A549 (cell line): ENCODE measurements around the gene TPSAB1. TPM values are rescaled to one million over a fixed set of nuclear protein-coding genes. Genes with fewer than 3 reads are reported as not detected.

ENCODE experiments used
- ATAC-seq, 2 experiments: fragments of 200-7000 bp in 1 of 2; fragments of >200 bp in 1 of 2; cut with Nextera tagmentation in 1 of 2; cut with Tn5 transposase in 1 of 2; 3 replicates each; pipeline versions ENCODE4 v1.8.0 to v1.9.1; 2018 to 2020; ENCODE audit warnings: mild to moderate bottlenecking in 1 of 2, moderate library complexity in 1 of 2
- CTCF ChIA-PET: fragments of 300-600 bp; sonication (Branson Sonifier 250); formaldehyde crosslinking; extraction: SDS; loops from one replicate; lab custom pipeline; 2021; ENCODE audit warnings: antibody characterized with exemption, inconsistent platforms; lab: Yijun Ruan, JAX
- POLR2A ChIA-PET: fragments of 350-600 bp; formaldehyde crosslinking; extraction: SDS; loops from one replicate; lab custom pipeline; 2021; ENCODE audit warnings: antibody characterized with exemption, inconsistent platforms; lab: Yijun Ruan, JAX
- DNase-seq, 2 experiments: peaks; one replicate each; pipeline versions ENCODE4 v3.0.0 to v3.0.0-alpha.2; 2011 to 2016; ENCODE audit warnings: low read depth in 1 of 2, low spot score in 1 of 2
- FAIRE-seq: peaks from 2 replicates; lab custom pipeline; 2011; peaks lifted over from hg19 to GRCh38; lab: Jason Lieb, UNC
- H3K27ac ChIP-seq, 2 experiments: fragments of >200 bp; sonication (Bioruptor Twin); formaldehyde crosslinking; 3 replicates each; pipeline ENCODE4 v1.5.1; 2016 to 2017
- H3K4me1 ChIP-seq: fragments of >200 bp; sonication (Bioruptor Twin); formaldehyde crosslinking; 3 replicates; pipeline ENCODE4 v1.6.1; 2016
- H3K4me2 ChIP-seq: fragments of >200 bp; sonication (Bioruptor Twin); formaldehyde crosslinking; 3 replicates; pipeline ENCODE4 v1.6.1; 2016
- H3K4me3 ChIP-seq: fragments of >200 bp; sonication (Bioruptor Twin); formaldehyde crosslinking; 3 replicates; pipeline ENCODE4 v1.5.1; 2016
- H3K9me3 ChIP-seq: fragments of >200 bp; sonication (Bioruptor Twin); formaldehyde crosslinking; 3 replicates; pipeline ENCODE4 v1.6.1; 2016
- CBX8 ChIP-seq: fragments of 200-600 bp; sonication (generic); IDR thresholded peaks from 2 replicates; pipeline ENCODE4 v1.6.1; 2016
- CEBPB ChIP-seq, 2 experiments: fragments of >200 bp in 1 of 2; sonication (Bioruptor Twin) in 1 of 2; formaldehyde crosslinking in 1 of 2; IDR thresholded peaks; 2 replicates each; pipeline ENCODE4 v1.6.1; 2012 to 2016
- CHD4 ChIP-seq: fragments of 200-600 bp; sonication (generic); IDR thresholded peaks from 2 replicates; pipeline ENCODE4 v1.6.1; 2016; ENCODE audit warnings: antibody characterized with exemption, mild to moderate bottlenecking, borderline replicate concordance
- FOSB ChIP-seq: fragments of 250-450 bp; sonication (Bioruptor Pico); IDR thresholded peaks from 2 replicates; pipeline ENCODE4 v1.5.0; 2020; ENCODE audit warnings: mild to moderate bottlenecking, moderate library complexity
- FOSL2 ChIP-seq, 2 experiments: fragments of 450-650 bp in 1 of 2; fragments of >200 bp in 1 of 2; sonication (Bioruptor Twin) in 1 of 2; formaldehyde crosslinking; IDR thresholded peaks; 2 replicates each; pipeline versions ENCODE4 v1.5.0 to v1.6.1; 2016 to 2020; ENCODE audit warnings: mild to moderate bottlenecking in 1 of 2, moderate library complexity in 1 of 2
- GATA3 ChIP-seq: IDR thresholded peaks from 2 replicates; pipeline ENCODE4 v1.6.1; 2012; ENCODE audit warnings: borderline replicate concordance
- HDAC2 ChIP-seq: fragments of 200-600 bp; sonication (generic); IDR thresholded peaks from 2 replicates; pipeline ENCODE4 v1.6.1; 2016
- HMGXB4 ChIP-seq: fragments of 250-450 bp; sonication (Bioruptor Pico); IDR thresholded peaks from 2 replicates; pipeline ENCODE4 v1.5.0; 2021; ENCODE audit warnings: mild to moderate bottlenecking, moderate library complexity, borderline replicate concordance
- JUN ChIP-seq, 2 experiments: fragments of >200 bp; sonication (Bioruptor Twin); formaldehyde crosslinking; IDR thresholded peaks; 2 replicates in 1 of 2; 3 replicates in 1 of 2; pipeline ENCODE4 v1.6.1; 2016 to 2017
- JUNB ChIP-seq: fragments of >200 bp; sonication (Bioruptor Twin); formaldehyde crosslinking; IDR thresholded peaks from 2 replicates; pipeline ENCODE4 v1.6.1; 2016
- KDM1A ChIP-seq: fragments of 200-600 bp; sonication (generic); IDR thresholded peaks from 2 replicates; pipeline ENCODE4 v1.6.1; 2016; ENCODE audit warnings: low read depth, mild to moderate bottlenecking
- MAFK ChIP-seq: fragments of 450-650 bp; IDR thresholded peaks from 2 replicates; pipeline ENCODE4 v1.6.1; 2014; ENCODE audit not compliant: partially characterized antibody
- MAX ChIP-seq: IDR thresholded peaks from 2 replicates; pipeline ENCODE4 v1.6.1; 2012
- MYC ChIP-seq: IDR thresholded peaks from 2 replicates; pipeline ENCODE4 v1.6.1; 2012; ENCODE audit warnings: mild to moderate bottlenecking, inconsistent platforms, low read length, improper control_type of control experiment, borderline replicate concordance
- NR3C1 ChIP-seq: fragments of >200 bp; sonication (Bioruptor Twin); formaldehyde crosslinking; IDR thresholded peaks from 3 replicates; pipeline ENCODE4 v1.6.1; 2017
- PBX3 ChIP-seq: IDR thresholded peaks from 2 replicates; pipeline ENCODE4 v1.6.1; 2012
- RFX5 ChIP-seq: fragments of 450-650 bp; IDR thresholded peaks from 2 replicates; pipeline ENCODE4 v1.7.1; 2014; ENCODE audit warnings: antibody characterized with exemption, mild to moderate bottlenecking, moderate library complexity
- USF2 ChIP-seq: fragments of 450-650 bp; IDR thresholded peaks from 2 replicates; pipeline ENCODE4 v1.6.1; 2014; ENCODE audit warnings: antibody characterized with exemption
- ZC3H11A ChIP-seq: fragments of 450-650 bp; IDR thresholded peaks from 2 replicates; pipeline ENCODE4 v1.6.1; 2014; ENCODE audit warnings: antibody characterized with exemption, mild to moderate bottlenecking
- ZSCAN20 ChIP-seq: fragments of 250-450 bp; sonication (Bioruptor Pico); IDR thresholded peaks from 2 replicates; pipeline ENCODE4 v1.8.0; 2022; ENCODE audit warnings: mild to moderate bottlenecking, moderate library complexity
- WGBS: methylation state at CpG from one replicate; pipeline ENCODE4 v1.1.6; 2017; ENCODE audit errors: missing lambda C conversion rate; 5-methylcytosine and 5-hydroxymethylcytosine counted together
- polyA plus RNA-seq, 4 experiments: library from polyadenylated mRNA; depleted of rRNA in 3 of 4; stranded (reverse); fragments of >200 nt; fragmentation: RNase III in 1 of 4; extraction: RNeasy Plus Mini Kit Qiagen cat#74134 plus additional on column Dnase treatment in 1 of 4; gene quantifications; 2 replicates in 3 of 4; 3 replicates in 1 of 4; pipeline ENCODE4 v1.2.3, GENCODE V29; 2011 to 2017
- TF ChIP-seq, protein P1 (sequence below): fragments of 200-600 bp; sonication (generic); IDR thresholded peaks from 2 replicates; pipeline ENCODE4 v1.6.1; 2016; ENCODE audit warnings: antibody characterized with exemption, mild to moderate bottlenecking, moderate library complexity
- TF ChIP-seq, protein P2 (sequence below): fragments of 250-450 bp; sonication (Bioruptor Pico); IDR thresholded peaks from 2 replicates; pipeline ENCODE4 v1.5.0; 2020; ENCODE audit warnings: low read depth, mild to moderate bottlenecking, moderate library complexity

TPSAB1 gene
- polyA plus RNA-seq, 2 of the 4 experiments (the other 2 are of a cell fraction): not detected

- POLR2A ChIA-PET: no interaction called here
- DNase-seq (no peak), FAIRE-seq (no peak)
- no peaks in the 10 kb centered on the region for H3K9me3 ChIP-seq
- 80% methylated on average over 16 of the region's 23 CpGs for WGBS
- H3K27ac ChIP-seq: no peak overlapping the region
- TF ChIP-seq, protein P1, sequence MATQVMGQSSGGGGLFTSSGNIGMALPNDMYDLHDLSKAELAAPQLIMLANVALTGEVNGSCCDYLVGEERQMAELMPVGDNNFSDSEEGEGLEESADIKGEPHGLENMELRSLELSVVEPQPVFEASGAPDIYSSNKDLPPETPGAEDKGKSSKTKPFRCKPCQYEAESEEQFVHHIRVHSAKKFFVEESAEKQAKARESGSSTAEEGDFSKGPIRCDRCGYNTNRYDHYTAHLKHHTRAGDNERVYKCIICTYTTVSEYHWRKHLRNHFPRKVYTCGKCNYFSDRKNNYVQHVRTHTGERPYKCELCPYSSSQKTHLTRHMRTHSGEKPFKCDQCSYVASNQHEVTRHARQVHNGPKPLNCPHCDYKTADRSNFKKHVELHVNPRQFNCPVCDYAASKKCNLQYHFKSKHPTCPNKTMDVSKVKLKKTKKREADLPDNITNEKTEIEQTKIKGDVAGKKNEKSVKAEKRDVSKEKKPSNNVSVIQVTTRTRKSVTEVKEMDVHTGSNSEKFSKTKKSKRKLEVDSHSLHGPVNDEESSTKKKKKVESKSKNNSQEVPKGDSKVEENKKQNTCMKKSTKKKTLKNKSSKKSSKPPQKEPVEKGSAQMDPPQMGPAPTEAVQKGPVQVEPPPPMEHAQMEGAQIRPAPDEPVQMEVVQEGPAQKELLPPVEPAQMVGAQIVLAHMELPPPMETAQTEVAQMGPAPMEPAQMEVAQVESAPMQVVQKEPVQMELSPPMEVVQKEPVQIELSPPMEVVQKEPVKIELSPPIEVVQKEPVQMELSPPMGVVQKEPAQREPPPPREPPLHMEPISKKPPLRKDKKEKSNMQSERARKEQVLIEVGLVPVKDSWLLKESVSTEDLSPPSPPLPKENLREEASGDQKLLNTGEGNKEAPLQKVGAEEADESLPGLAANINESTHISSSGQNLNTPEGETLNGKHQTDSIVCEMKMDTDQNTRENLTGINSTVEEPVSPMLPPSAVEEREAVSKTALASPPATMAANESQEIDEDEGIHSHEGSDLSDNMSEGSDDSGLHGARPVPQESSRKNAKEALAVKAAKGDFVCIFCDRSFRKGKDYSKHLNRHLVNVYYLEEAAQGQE: no peak
- no peak for TF ChIP-seq CHD4
- TF ChIP-seq MYC: no peak
- no peak for TF ChIP-seq USF2
- no peak for TF ChIP-seq GATA3
- no peak for TF ChIP-seq CEBPB (IDR thresholded peaks at IDR 0.05)
- TF ChIP-seq NR3C1: no peak
- TF ChIP-seq PBX3: no peak
- TF ChIP-seq CBX8: no peak
- TF ChIP-seq, all 56 proteins: peak for 0
- no peaks in the 10 kb centered on the region for H3K4me1 ChIP-seq
- CTCF ChIA-PET: no interaction called here
- ATAC-seq: no peak
- H3K4me2 ChIP-seq: no peak overlapping the region
- no peak overlapping the region for H3K4me3 ChIP-seq
Observed at GRCh38 chr16:1210461-1210860, 30.0 kb upstream of the TPSAB1 start.

DNA sequence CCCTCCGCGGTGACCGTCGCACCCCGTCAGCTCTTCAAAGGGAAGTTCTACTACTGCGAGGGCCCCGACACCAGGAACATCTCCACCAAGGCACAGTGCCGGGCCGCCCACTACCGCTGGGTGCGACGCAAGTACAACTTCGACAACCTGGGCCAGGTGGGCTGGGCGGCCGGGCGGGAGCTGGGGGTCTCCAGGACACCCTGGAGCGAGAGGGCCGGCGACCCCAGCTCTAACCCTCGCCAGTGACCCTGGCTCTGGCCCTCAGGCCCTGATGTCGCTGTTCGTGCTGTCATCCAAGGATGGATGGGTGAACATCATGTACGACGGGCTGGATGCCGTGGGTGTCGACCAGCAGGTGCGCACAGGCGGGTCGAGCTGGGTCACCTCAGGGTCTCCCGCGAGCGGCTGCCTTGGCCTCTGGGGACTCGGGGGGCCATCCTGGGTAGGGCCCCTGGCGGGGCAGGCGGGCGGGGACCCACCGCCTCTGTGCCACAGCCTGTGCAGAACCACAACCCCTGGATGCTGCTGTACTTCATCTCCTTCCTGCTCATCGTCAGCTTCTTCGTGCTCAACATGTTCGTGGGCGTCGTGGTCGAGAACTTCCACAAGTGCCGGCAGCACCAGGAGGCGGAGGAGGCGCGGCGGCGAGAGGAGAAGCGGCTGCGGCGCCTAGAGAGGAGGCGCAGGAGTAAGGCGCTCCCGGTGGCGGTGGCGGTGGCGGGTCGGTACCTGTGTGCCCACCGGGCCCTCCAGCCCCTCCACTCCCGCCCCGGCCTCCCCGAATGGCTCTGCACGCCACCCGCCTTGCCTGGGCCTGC is 28.8 kb upstream of the TPSAB1 start:
- Histone ChIP-seq H3K4me3 (no peak overlapping the region), H3K27ac (no peak overlapping the region), H3K4me1 (no peaks in the 10 kb centered on the region), H3K4me2 (no peak overlapping the region), H3K9me3 (no peaks in the 10 kb centered on the region)
- DNase-seq (no peak), FAIRE-seq (no peak), ATAC-seq (no peak)
- 97% methylated on average over 40 of the region's 65 CpGs for WGBS
- ChIA-PET POLR2A (no interaction called here), CTCF (no interaction called here)
- TF ChIP-seq USF2: no peak
- TF ChIP-seq MYC: no peak
- TF ChIP-seq MAX: no peak
- TF ChIP-seq FOSB (CRISPR knock-in tag): no peak
- no peak for TF ChIP-seq FOSL2 (IDR thresholded peaks at IDR 0.05)
- TF ChIP-seq FOSL2 (CRISPR knock-in tag; IDR thresholded peaks at IDR 0.05): no peak

DNA sequence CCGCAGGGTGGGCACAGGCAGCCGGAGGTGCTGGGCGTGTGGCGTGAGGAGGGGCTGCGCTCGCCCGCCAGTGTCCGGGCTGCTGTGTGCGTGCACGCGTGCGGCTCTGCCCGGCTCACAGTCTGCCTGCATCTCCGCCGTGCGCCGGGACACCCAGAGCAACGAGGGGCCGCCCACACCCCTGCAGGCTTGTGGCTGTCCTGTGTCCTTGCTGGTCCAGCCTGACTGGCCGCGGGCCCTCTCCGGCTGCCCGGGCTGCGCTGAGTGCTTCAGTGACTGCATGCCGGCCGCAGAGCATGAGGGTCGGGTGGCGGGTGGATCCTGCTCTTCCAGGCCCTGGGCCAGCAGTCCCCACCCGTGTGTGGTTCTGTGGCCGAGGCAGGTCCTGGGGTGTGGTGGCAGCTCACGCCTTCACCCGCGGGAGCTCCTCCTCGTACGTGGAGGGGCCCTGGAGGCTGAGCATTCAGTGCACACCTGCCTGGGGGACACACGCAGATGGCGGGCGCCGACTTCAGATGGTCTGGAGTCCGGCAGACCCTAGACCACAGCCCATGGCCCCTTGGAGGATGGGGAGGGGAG is 27.8 kb upstream of the TPSAB1 start:
- DNase-seq (no peak), ATAC-seq (no peak), FAIRE-seq (no peak)
- ChIA-PET POLR2A (no interaction called here), CTCF (no interaction called here)
- Histone ChIP-seq H3K4me1 (no peaks in the 10 kb centered on the region), H3K4me2 (no peak overlapping the region), H3K4me3 (no peak overlapping the region), H3K27ac (no peak overlapping the region), H3K9me3 (no peaks in the 10 kb centered on the region)
- WGBS: 95% methylated on average over 14 of the region's 40 CpGs
- TF ChIP-seq KDM1A (no peak), ZSCAN20 (CRISPR knock-in tag) (no peak), HDAC2 (no peak), RFX5 (no peak), JUN (IDR thresholded peaks at IDR 0.05) (no peak), ZC3H11A (no peak), MAFK (no peak), NR3C1 (no peak), JUNB (no peak), HMGXB4 (CRISPR knock-in tag) (no peak)
- TF ChIP-seq, protein P2, sequence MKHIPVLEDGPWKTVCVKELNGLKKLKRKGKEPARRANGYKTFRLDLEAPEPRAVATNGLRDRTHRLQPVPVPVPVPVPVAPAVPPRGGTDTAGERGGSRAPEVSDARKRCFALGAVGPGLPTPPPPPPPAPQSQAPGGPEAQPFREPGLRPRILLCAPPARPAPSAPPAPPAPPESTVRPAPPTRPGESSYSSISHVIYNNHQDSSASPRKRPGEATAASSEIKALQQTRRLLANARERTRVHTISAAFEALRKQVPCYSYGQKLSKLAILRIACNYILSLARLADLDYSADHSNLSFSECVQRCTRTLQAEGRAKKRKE (CRISPR knock-in tag): no peak
